Smooth muscle cell of the brain vasculature (primary cell): ENCODE measurements around the gene REEP3.
A peak's percentile ranks its signal among the peaks of the same experiment; 100 is the strongest.

Experiments
- DNase-seq: peaks from one replicate; pipeline ENCODE4 v3.0.0-alpha.2; 2012; ENCODE audit warnings: low read depth, low spot score

The REEP3 gene

GRCh38 chr10:63588436-63589167 lies 67.4 kb downstream of the REEP3 start:
- DNase-seq, result no peak

- no peak for DNase-seq
Measured at GRCh38 chr10:63591600-63592379, 70.6 kb downstream of the REEP3 start.

- no peak for DNase-seq
Measured at GRCh38 chr10:63593576-63593975, 72.4 kb downstream of the REEP3 start.

- no peak for DNase-seq
Measured at GRCh38 chr10:63595072-63595471, 73.9 kb downstream of the REEP3 start.

DNA sequence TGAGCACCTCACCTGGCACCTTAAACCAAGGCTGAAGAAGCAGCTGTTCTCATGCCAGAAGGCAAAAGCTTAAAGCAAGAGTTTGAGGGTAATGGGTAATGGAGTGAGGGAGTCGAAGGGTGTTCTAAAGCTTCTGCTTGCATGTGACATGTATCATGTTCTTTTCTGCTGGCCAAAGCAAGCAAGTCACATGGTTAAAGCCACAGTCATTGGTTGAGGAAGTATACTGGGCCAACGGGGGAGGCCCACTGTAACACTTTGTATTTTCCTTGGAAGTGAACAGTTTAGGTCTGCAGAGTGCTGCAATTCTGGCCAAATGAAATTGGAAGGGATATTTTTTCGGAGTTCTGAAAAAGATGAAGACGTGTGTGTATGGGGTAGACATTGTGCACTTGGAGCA lies 75.7 kb downstream of the REEP3 start:
- DNase-seq, result no peak

DNA sequence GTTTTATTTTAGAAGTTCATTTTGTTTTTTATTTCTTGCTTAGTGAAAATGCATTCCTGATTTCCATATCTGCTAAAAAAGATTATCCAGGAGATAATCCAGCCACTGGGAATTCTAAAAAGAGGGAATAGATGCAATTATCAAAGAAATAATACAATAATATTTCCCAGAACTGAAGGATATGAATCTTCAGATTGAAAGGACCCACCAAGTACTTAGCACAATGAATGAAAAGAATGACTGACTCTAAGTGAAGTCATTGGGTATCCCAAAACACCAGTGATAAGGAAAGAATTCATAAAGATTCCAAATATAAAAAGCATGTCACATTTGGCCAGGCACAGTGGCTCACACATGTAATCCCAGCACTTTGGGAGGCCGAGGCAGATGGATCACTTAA lies 79.3 kb downstream of the REEP3 start:
- DNase-seq, result no peak

DNA sequence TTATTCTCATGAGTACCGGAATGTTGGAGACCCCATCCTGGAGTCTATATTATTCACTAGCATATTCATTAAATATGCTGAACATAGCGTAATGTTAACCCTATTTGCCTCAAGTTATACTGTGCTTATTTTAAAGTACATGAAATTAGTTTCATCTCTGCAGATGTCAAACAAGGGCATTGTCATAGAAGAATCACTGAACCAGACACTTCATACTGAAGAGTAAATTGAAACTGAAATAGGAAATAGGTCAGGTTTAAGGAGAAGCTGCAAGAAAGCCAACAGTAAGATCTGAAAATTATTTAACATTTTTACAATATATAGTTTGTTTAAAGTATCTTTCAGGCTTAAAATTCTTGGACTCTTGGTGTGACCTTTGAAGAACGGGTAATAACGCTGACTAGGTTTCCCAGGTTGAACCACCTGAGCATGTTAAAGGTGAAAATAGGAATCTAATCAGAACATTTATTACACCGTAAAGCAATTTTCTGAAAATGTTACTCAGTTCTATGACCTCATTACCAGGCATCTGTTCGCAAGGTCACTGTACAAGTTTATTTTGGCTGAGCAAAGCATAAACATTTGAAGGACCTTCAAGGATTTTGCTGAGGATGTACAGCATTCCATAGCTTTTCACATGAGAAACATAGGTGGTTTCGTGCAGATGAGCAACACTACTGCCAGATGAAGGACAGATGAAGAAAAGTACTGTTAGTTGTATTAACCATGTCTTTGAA lies 82.7 kb downstream of the REEP3 start:
- DNase-seq, result peak; percentile 62

DNA sequence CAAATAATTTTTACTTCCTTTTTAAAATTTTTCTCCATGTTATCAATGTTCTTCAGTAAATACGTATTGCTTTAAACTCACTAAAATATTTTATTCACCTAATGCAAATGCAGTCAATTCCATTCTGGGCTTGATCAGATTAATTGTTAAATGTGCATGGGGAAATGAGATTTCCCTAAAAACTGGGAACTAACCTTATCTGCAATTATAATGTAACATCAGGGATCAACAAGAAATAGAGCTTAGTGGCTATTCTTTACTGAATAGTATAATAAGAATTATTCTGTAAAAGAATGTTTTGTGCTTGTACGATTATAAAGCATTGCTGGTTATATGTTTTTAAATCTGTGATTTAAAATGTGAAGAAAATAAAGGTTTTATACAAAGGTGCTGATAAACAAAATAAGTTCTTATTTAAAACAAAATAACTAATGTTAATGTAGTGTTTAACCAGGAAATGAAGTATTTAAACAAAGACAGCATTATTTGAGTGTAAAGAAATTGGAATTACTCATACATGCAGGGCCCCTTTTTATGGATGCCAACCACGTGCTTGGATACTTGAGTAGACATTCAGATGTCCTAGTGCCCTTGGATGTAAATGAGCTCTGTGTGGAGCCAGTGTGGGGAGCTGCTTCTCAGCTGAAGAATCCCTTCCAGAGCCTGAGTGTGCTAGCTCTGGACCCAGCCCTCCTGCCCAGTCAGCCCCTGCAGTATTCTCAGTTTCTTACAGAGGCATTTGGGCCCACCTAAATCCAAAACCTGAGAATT lies 84.2 kb downstream of the REEP3 start:
- no peak for DNase-seq

DNA sequence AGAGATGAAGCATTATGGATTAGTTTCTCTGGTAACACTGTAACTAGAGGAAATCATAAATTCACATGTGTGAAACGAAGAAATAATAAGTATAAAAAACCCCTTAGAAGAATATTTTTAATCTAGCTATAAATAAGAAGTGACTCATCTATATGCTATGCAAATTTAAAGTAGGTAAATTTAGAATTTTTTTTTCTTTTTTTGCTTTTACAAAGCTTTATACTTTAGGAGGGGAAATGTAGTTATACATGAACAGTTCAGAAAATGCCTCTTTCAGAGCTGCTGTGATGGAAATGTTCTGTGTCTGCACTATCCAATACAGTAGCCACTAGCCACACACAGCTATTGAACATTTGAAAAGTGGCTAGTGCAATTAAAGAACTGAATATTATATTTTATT lies 87.3 kb downstream of the REEP3 start:
- DNase-seq, result no peak

DNA sequence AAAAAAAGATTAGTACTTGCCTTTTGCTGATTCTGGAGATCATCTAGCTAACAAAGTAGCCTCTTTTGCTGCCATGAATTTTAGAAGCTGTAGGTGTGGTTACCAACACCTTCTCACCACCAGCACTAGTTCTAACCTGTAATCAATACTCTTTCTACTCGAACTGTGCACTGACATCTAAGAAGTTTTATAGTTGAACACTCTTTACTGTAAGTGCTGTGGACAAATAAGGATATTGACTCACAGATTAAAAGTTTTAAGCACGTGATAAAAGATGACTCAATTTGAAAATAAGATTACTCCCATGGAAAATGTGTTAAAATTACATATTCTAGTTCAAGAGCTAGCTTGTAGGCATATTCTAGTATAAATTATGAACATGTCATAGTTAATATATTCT lies 89.9 kb downstream of the REEP3 start:
- DNase-seq, result no peak

- no peak for DNase-seq
Measured at GRCh38 chr10:63614371-63614891, 93.2 kb downstream of the REEP3 start.

GRCh38 chr10:63618552-63618951 lies 97.4 kb downstream of the REEP3 start:
- no peak for DNase-seq

DNA sequence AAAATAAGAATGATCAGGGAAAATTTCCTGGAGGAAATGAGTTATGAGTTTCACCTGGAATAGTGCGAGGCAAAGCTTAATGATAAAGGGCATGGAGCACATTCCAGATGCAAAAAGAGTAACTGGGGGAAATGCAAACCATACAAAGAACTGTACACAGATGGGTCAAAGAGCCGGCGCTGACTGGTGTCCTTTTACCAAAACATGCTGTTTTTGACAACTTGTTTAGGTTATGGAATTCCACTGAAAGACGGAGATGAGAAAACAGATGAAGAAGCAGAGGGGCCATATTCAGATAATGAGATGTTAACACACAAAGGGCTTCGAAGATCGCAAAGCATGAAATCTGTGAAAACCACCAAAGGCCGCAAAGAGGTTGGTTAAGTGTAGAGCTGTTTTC lies 98.2 kb downstream of the REEP3 start:
- DNase-seq, result no peak

GRCh38 chr10:63622097-63622496 lies 100.9 kb downstream of the REEP3 start:
- DNase-seq, result no peak

GRCh38 chr10:63624701-63625100 lies 103.5 kb downstream of the REEP3 start:
- no peak for DNase-seq

GRCh38 chr10:63627396-63627795 lies 106.2 kb downstream of the REEP3 start:
- no peak for DNase-seq

DNA sequence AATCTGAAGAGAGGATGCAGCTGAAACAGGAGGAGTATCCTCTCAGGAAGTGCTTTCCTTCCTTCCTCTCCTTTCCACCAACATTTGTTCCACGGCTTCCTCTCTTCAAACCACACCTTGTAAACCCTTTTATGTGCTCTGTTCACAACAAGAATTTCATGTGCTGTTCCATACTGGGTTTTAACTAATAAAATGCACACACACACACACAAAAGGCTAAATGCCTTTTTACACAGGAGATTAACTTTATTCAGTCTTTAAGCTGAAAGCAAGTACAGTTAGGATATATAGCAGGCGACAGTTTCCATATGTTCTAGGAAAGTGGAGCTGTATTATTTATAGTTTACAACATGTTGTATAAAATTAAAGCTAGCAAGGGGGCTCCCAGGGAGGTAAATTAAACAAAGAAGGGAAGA lies 106.7 kb downstream of the REEP3 start:
- no peak for DNase-seq

GRCh38 chr10:63628526-63629362 lies 107.5 kb downstream of the REEP3 start:
- no peak for DNase-seq

GRCh38 chr10:63629363-63630084 lies 108.3 kb downstream of the REEP3 start:
- peak; percentile 99 for DNase-seq
